Fibroblast of lung (primary cell): ENCODE results near the gene TBX15. TPM values are rescaled to one million over a fixed set of nuclear protein-coding genes. Genes with fewer than 3 reads are reported as not detected.

Source experiments
- DNase-seq, 2 donors: peaks; one replicate each; pipeline versions ENCODE4 v3.0.0 to v3.0.0-alpha.2; 2010; ENCODE audit warnings: low read depth in 2 of 2
- H2AFZ ChIP-seq: 2 replicates; pipeline ENCODE4 v1.5.1; 2012; ENCODE audit warnings: low read length, control low read depth, inconsistent platforms
- H3K27ac ChIP-seq: 2 replicates; pipeline ENCODE4 v1.5.1; 2011; ENCODE audit warnings: low read length, control low read depth; ENCODE audit not compliant: insufficient read depth
- H3K27me3 ChIP-seq: 2 replicates; pipeline ENCODE4 v1.5.1; 2011; ENCODE audit warnings: mild to moderate bottlenecking, low read length; ENCODE audit not compliant: control insufficient read depth, insufficient read depth
- H3K36me3 ChIP-seq: 2 replicates; pipeline ENCODE4 v1.5.1; 2011; ENCODE audit warnings: low read length; ENCODE audit not compliant: control insufficient read depth, insufficient read depth
- H3K4me1 ChIP-seq: 2 replicates; pipeline ENCODE4 v1.5.1; 2011; ENCODE audit warnings: low read length; ENCODE audit not compliant: control insufficient read depth, insufficient read depth; ENCODE audit errors: extremely low read depth
- H3K4me2 ChIP-seq: 2 replicates; pipeline ENCODE4 v1.5.1; 2011; ENCODE audit warnings: low read length, control low read depth; ENCODE audit not compliant: insufficient read depth; ENCODE audit errors: extremely low read depth
- H3K4me3 ChIP-seq, 4 experiments: fragments of 200-600 bp in 1 of 4; sonication (generic) in 1 of 4; replicated peaks in 1 of 4; 2 replicates each; pipeline ENCODE4 v1.5.1; 2011 to 2016; ENCODE audit warnings: low read length in 4 of 4, low read depth in 3 of 4, mild to moderate bottlenecking in 3 of 4, control low read depth in 2 of 4, inconsistent platforms in 1 of 4, mixed read lengths in 1 of 4; ENCODE audit not compliant: insufficient read depth in 1 of 4; ENCODE audit errors: control extremely low read depth in 1 of 4
- H3K79me2 ChIP-seq: 2 replicates; pipeline ENCODE4 v1.5.1; 2012; ENCODE audit warnings: mild to moderate bottlenecking, low read length, inconsistent platforms; ENCODE audit not compliant: control insufficient read depth, insufficient read depth
- H3K9ac ChIP-seq: 2 replicates; pipeline ENCODE4 v1.5.1; 2011; ENCODE audit warnings: mild to moderate bottlenecking, low read length, control low read depth; ENCODE audit not compliant: insufficient read depth
- H3K9me3 ChIP-seq: 2 replicates; pipeline ENCODE4 v1.5.1; 2012; ENCODE audit warnings: low read depth, low read length; ENCODE audit not compliant: control insufficient read depth, insufficient read depth
- H4K20me1 ChIP-seq: 2 replicates; pipeline ENCODE4 v1.5.1; 2011; ENCODE audit warnings: low read length; ENCODE audit not compliant: control insufficient read depth, insufficient read depth; ENCODE audit errors: extremely low read depth
- EZH2 ChIP-seq: IDR thresholded peaks from 2 replicates; pipeline ENCODE4 v1.5.1; 2012; ENCODE audit warnings: low read length, control low read depth, mild to moderate bottlenecking; ENCODE audit errors: missing control alignments
- polyA plus RNA-seq, 2 donors: library from polyadenylated mRNA; depleted of rRNA in 1 of 2; stranded (reverse) in 1 of 2; unstranded in 1 of 2; fragments of >200 nt; gene quantifications; 2 replicates each; pipeline ENCODE4 v1.2.1, GENCODE V29; 2011 to 2012; ENCODE audit warnings: missing spikeins in 1 of 2
- total RNA-seq: library from RNA; depleted of rRNA; stranded (reverse); fragments of >200 nt; gene quantifications from 2 replicates; pipeline ENCODE4 v1.2.1, GENCODE V29; 2014
- TF ChIP-seq, protein P1 (sequence below), 2 donors: IDR thresholded peaks in 1 of 2; conservative IDR thresholded peaks in 1 of 2; 1 replicate in 1 of 2; 2 replicates in 1 of 2; pipeline ENCODE4 v1.5.1; 2011 to 2012; ENCODE audit warnings: low read length in 2 of 2, control low read depth in 1 of 2, inconsistent platforms in 1 of 2, low read depth in 1 of 2, mild to moderate bottlenecking in 1 of 2

TBX15 gene
- total and polyA plus RNA-seq, 2 donors (not counting 1 experiment from before 2014, with no cell fraction given) = 0.50 to 0.99 TPM

DNA sequence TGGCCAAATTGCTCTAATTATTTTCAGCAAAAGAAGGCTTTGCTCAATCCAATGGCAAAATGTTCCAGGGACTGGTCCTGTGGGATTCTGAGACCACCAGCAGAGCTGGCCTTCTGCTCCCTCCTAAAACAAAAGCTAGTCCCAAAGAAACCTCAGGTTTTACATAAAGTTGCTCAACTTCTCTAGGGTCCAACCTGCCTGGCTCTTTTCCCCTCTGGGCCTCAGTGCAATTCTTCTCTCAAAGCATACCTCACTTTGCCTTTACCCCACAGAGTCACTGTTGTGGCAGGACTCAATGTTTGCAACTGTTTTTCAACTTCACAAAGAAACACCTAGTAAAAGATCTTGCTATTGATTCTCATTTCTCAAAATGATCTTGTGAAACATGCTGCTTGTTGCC lies 39.8 kb downstream of the TBX15 start:
- H4K20me1 ChIP-seq = no peaks in the 10 kb centered on the region
- no peaks in the 10 kb centered on the region for H3K9me3 ChIP-seq
- H3K4me2 ChIP-seq = no peak overlapping the region
- no peak overlapping the region for H3K27ac ChIP-seq
- H2AFZ ChIP-seq = no peak overlapping the region
- H3K9ac ChIP-seq = no peak overlapping the region
- no peaks in the 10 kb centered on the region for H3K4me1 ChIP-seq
- no peak for DNase-seq
- TF ChIP-seq, protein P1, sequence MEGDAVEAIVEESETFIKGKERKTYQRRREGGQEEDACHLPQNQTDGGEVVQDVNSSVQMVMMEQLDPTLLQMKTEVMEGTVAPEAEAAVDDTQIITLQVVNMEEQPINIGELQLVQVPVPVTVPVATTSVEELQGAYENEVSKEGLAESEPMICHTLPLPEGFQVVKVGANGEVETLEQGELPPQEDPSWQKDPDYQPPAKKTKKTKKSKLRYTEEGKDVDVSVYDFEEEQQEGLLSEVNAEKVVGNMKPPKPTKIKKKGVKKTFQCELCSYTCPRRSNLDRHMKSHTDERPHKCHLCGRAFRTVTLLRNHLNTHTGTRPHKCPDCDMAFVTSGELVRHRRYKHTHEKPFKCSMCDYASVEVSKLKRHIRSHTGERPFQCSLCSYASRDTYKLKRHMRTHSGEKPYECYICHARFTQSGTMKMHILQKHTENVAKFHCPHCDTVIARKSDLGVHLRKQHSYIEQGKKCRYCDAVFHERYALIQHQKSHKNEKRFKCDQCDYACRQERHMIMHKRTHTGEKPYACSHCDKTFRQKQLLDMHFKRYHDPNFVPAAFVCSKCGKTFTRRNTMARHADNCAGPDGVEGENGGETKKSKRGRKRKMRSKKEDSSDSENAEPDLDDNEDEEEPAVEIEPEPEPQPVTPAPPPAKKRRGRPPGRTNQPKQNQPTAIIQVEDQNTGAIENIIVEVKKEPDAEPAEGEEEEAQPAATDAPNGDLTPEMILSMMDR (conservative IDR thresholded peaks at IDR 0.05 in 1 of 2, IDR thresholded peaks at IDR 0.05 in 1 of 2; ENCODE audit: low read depth in 1 of 2, low read length in 2 of 2) = no peak
- TF ChIP-seq EZH2 = no peak
- H3K36me3 ChIP-seq = no peaks in the 10 kb centered on the region
- H3K79me2 ChIP-seq = no peaks in the 10 kb centered on the region
- no peaks in the 10 kb centered on the region for H3K27me3 ChIP-seq
- no peak overlapping the region for H3K4me3 ChIP-seq

DNA sequence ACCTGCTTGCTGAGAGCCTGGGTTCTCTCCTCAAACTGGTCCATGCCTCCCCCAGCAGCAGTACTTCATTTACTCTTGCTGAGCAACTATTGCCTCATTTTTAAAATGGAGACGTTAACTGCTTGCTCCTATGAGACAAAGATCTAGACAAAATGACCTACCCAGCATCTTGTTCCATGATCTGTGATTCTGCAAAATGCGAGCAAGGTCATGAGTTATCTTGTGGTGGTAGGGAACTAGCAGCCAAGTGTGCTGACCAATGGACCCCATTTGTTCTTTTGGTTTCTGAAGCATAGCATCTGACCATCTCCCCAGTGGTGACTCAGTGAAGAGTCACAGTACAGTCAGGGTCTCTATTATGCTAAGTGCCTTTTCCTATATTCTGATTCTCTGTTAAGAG lies 40.4 kb downstream of the TBX15 start:
- no peak overlapping the region for H3K27ac ChIP-seq
- no peak overlapping the region for H3K4me3 ChIP-seq
- H3K27me3 ChIP-seq = no peaks in the 10 kb centered on the region
- TF ChIP-seq, protein P1 (conservative IDR thresholded peaks at IDR 0.05 in 1 of 2, IDR thresholded peaks at IDR 0.05 in 1 of 2; ENCODE audit: low read depth in 1 of 2, low read length in 2 of 2) = no peak
- no peak for TF ChIP-seq EZH2
- no peaks in the 10 kb centered on the region for H3K79me2 ChIP-seq
- H3K9me3 ChIP-seq = no peaks in the 10 kb centered on the region
- H4K20me1 ChIP-seq = no peaks in the 10 kb centered on the region
- no peak overlapping the region for H3K4me2 ChIP-seq
- H3K9ac ChIP-seq = no peak overlapping the region
- DNase-seq = peak; percentile 77 to 79
- no peak overlapping the region for H2AFZ ChIP-seq
- no peaks in the 10 kb centered on the region for H3K4me1 ChIP-seq
- H3K36me3 ChIP-seq = no peaks in the 10 kb centered on the region

DNA sequence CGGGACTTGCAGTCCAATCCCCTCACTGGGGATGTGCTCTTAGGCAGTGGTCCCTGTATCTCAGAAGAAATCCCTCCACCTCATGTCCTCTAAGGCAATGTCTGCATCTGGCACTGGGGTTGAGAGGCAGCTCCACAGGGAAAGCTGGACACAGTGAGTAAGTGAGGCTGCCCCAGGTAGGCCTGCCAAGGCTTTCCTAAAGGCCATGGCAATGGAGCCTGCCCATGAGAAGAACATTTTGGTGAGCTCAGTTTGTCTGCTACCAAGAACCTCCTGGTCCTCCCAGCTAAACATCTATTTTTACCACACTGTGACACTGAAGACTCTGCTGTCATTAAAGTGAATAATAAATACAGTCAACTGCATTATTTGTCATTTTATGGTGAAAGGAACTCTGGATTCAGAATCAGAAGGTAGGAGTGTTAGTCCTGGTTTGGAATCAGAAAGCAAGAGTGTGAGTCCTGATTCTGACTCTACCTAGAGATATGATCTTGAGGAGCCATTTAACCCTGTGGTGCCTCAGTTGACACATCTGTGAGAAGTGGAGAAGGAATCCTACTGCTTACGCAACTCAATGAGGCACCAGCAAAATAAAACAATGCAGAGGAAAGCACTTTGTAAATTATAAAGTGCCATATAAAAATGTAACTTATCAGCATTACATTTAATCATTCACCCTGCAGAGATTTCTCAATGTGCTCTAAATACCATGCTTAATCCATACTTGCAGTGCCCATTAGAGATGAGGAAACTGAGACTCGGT lies 41.0 kb downstream of the TBX15 start:
- Histone ChIP-seq H3K4me1 (no peaks in the 10 kb centered on the region), H4K20me1 (no peaks in the 10 kb centered on the region), H3K27me3 (no peaks in the 10 kb centered on the region), H3K4me3 (no peak overlapping the region), H2AFZ (no peak overlapping the region), H3K9me3 (no peaks in the 10 kb centered on the region), H3K4me2 (no peak overlapping the region), H3K36me3 (no peaks in the 10 kb centered on the region), H3K79me2 (no peaks in the 10 kb centered on the region), H3K27ac (no peak overlapping the region), H3K9ac (no peak overlapping the region)
- TF ChIP-seq, protein P1 (conservative IDR thresholded peaks at IDR 0.05 in 1 of 2, IDR thresholded peaks at IDR 0.05 in 1 of 2; ENCODE audit: low read depth in 1 of 2, low read length in 2 of 2) = no peak
- TF ChIP-seq EZH2 = no peak
- DNase-seq = peak; percentile 11 to 12
